Thyroid gland (tissue), 4 donors: ENCODE results near the gene ZNF516. TPM values are rescaled to one million over a fixed set of nuclear protein-coding genes. Genes with fewer than 3 reads are reported as not detected.

Experiments used
- DNase-seq, 2 donors: peaks; one replicate each; pipeline ENCODE4 v3.0.0-alpha.2; 2019
- H3K27ac ChIP-seq, 3 donors: fragments of 200-600 bp; sonication (generic); 1 replicate in 2 of 3; 2 replicates in 1 of 3; pipeline ENCODE4 v1.5.1; 2016 to 2019; ENCODE audit warnings: mild to moderate bottlenecking in 1 of 3, moderate library complexity in 1 of 3
- H3K27me3 ChIP-seq: fragments of 200-600 bp; sonication (generic); one replicate; pipeline ENCODE4 v1.5.1; 2019
- H3K36me3 ChIP-seq, 2 donors: fragments of 200-600 bp; sonication (generic); one replicate each; pipeline ENCODE4 v1.5.1; 2016 to 2019
- H3K4me1 ChIP-seq, 2 donors: fragments of 200-600 bp; sonication (generic); one replicate each; pipeline ENCODE4 v1.5.1; 2017 to 2019
- H3K4me3 ChIP-seq, 3 donors: fragments of 200-600 bp; sonication (generic); replicated peaks in 1 of 3; 1 replicate in 2 of 3; 2 replicates in 1 of 3; pipeline ENCODE4 v1.5.1; 2016; ENCODE audit warnings: mild to moderate bottlenecking in 1 of 3
- H3K9me3 ChIP-seq: fragments of 200-600 bp; sonication (generic); one replicate; pipeline ENCODE4 v1.5.1; 2017
- POLR2A ChIP-seq, 2 donors: fragments of 450-650 bp; IDR thresholded peaks; one replicate each; pipeline ENCODE4 v1.6.1; 2017; ENCODE audit warnings: antibody characterized with exemption in 2 of 2, mild to moderate bottlenecking in 2 of 2, moderate library complexity in 1 of 2
- WGBS, 2 donors: methylation state at CpG; one replicate each; pipeline ENCODE4 v1.1.5; 2017; 5-methylcytosine and 5-hydroxymethylcytosine counted together
- intact Hi-C: fragments of 100-400 bp; cut with DNase I; formaldehyde crosslinking; loops from one replicate; pipeline ENCODE4 v1.15.1; 2023
- total RNA-seq, 4 donors: library from RNA; depleted of rRNA; stranded (reverse); fragments of >200 nt; gene quantifications; one replicate each; pipeline ENCODE4 v1.2.3, GENCODE V29; 2016
- TF ChIP-seq, protein P1 (sequence below), 6 experiments: fragments of 200-600 bp in 3 of 6; fragments of 450-650 bp in 3 of 6; sonication (generic) in 3 of 6; IDR thresholded peaks; one replicate each; pipeline ENCODE4 v1.5.1; 2016 to 2019; ENCODE audit warnings: antibody characterized with exemption in 6 of 6, mild to moderate bottlenecking in 2 of 6, inconsistent platforms in 1 of 6, moderate library complexity in 1 of 6

Gene ZNF516
- total RNA-seq, 4 donors from 2014 or later: 25.4 to 44.8 (median 28.6) TPM

DNA sequence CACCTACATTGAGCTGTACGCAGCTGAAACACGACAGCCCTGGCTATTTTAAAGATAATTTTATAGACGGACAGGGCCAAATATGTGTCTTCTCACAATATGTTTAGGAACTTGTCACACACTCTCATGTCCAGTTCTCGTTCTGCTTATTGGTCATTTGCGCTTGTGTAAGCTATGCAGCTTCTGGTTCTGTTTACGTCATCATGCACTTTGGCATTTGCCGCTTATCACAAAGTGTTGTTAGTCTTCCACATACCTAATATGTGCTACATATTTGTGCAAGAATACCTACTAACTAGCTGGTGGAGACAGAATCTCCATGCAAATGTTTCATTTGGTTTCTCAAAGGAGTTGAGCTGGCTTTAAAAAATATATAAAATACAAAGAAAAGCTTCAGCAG is 7.5 kb upstream of the ZNF516 start:
- 93 to 95% methylated on average over 7 of the region's 7 CpGs for WGBS, 2 donors
- DNase-seq: no peak
- Histone ChIP-seq H3K27me3 (no peaks in the 10 kb centered on the region), H3K4me3 (no peak overlapping the region), H3K4me1 (peaks cover 0 to 4% of the 10 kb centered on the region in 2 donors), H3K27ac (no peak overlapping the region), H3K36me3 (no peaks in the 10 kb centered on the region), H3K9me3 (no peaks in the 10 kb centered on the region)
- TF ChIP-seq, protein P1, sequence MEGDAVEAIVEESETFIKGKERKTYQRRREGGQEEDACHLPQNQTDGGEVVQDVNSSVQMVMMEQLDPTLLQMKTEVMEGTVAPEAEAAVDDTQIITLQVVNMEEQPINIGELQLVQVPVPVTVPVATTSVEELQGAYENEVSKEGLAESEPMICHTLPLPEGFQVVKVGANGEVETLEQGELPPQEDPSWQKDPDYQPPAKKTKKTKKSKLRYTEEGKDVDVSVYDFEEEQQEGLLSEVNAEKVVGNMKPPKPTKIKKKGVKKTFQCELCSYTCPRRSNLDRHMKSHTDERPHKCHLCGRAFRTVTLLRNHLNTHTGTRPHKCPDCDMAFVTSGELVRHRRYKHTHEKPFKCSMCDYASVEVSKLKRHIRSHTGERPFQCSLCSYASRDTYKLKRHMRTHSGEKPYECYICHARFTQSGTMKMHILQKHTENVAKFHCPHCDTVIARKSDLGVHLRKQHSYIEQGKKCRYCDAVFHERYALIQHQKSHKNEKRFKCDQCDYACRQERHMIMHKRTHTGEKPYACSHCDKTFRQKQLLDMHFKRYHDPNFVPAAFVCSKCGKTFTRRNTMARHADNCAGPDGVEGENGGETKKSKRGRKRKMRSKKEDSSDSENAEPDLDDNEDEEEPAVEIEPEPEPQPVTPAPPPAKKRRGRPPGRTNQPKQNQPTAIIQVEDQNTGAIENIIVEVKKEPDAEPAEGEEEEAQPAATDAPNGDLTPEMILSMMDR (IDR thresholded peaks at IDR 0.05): no peak
- no peak for TF ChIP-seq POLR2A (IDR thresholded peaks at IDR 0.05)
- intact Hi-C loops: no loop called here

DNA sequence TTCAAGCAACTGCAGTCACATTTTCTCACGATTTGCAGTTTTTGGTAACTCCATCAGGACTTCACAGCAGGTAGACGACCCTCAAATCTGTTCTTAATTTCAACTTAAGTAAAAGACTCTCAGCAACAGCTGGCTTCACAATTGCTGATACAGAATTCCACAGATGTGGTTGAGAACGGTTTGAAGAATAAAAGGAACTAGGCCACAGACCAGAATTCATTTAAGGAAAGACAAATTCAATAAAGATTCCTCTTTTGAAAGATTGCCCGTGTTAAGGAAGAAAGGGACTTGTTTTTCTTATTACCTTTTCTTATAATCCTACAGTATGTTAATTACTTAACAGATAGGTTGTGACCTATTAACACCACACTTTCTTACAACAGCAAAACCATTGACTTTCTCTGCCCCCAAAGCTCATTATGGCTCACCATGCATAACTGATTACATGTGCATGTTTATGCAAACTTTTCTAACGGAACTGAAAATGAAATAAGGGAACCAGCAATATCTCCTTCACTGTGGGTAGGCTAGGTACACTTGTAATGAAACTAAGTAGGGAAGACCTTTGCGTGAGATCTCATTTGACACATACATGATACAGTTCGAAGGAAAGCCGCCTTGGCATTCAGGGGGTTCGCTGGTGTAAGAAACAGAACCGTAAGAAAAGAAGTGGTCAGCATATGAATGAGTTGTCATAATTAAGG is 4.7 kb upstream of the ZNF516 start:
- TF ChIP-seq, protein P1 (IDR thresholded peaks at IDR 0.05): no peak
- Histone ChIP-seq H3K4me1 (peaks cover 0 to 4% of the 10 kb centered on the region in 2 donors), H3K27me3 (no peaks in the 10 kb centered on the region), H3K4me3 (no peak overlapping the region), H3K36me3 (no peaks in the 10 kb centered on the region), H3K9me3 (no peaks in the 10 kb centered on the region), H3K27ac (no peak overlapping the region)
- 74 to 78% methylated on average over 10 of the region's 10 CpGs for WGBS, 2 donors
- DNase-seq: no peak
- intact Hi-C loops: no loop called here

DNA sequence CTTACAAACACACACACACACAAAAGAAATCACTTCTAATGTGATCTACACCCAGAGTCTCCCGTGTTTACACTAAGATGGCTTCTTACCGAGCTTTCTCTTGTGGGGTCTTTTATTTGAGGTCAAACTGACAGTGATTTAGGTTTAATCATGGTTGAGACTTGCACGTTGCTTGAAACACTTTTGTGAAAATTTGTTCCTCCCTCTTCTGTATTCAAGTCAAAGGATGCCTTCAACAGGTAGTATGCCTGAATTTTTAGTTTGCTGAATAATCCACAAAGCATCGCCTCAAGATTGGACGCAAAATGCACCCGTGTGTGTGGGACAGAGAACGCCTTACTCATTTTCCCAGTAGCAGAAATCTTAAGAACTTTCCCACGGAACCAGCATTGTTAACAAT is 4.0 kb upstream of the ZNF516 start:
- WGBS, 2 donors: 79 to 84% methylated on average over 8 of the region's 8 CpGs
- Histone ChIP-seq H3K4me1 (peaks cover 0 to 4% of the 10 kb centered on the region in 2 donors), H3K27ac (no peak overlapping the region), H3K36me3 (no peaks in the 10 kb centered on the region), H3K4me3 (no peak overlapping the region), H3K9me3 (no peaks in the 10 kb centered on the region), H3K27me3 (no peaks in the 10 kb centered on the region)
- no peak for DNase-seq
- intact Hi-C loops: no loop called here
- TF ChIP-seq, protein P1 (IDR thresholded peaks at IDR 0.05): no peak
- no peak for TF ChIP-seq POLR2A (IDR thresholded peaks at IDR 0.05)

DNA sequence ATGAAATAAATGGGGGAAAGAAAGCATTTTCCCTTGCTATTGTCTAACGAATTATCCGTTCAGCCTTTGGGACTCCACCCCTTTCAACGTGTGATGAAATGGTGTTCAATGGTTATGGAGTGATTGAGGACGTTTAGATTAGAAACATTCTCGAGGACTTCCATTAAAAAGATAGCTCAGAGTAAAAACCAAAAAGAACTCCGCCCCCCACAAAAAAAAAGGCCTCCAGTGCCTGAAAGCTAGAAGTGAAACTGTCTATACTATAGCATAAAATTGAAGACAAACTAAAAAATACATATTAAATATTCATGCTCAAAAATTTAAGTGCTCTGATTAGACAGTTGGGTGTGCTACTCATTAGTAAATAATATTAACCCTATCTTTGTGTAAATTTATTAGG is 3.0 kb upstream of the ZNF516 start:
- no peak overlapping the region for H3K4me3 ChIP-seq
- no peak for TF ChIP-seq POLR2A (IDR thresholded peaks at IDR 0.05)
- TF ChIP-seq, protein P1 (IDR thresholded peaks at IDR 0.05): no peak
- 43 to 50% methylated on average over 6 of the region's 6 CpGs for WGBS, 2 donors
- no peak for DNase-seq
- H3K27me3 ChIP-seq: no peaks in the 10 kb centered on the region
- no peaks in the 10 kb centered on the region for H3K9me3 ChIP-seq
- intact Hi-C loops: no loop called here
- H3K36me3 ChIP-seq: no peaks in the 10 kb centered on the region
- no peaks in the 10 kb centered on the region for H3K4me1 ChIP-seq
- no peak overlapping the region for H3K27ac ChIP-seq

DNA sequence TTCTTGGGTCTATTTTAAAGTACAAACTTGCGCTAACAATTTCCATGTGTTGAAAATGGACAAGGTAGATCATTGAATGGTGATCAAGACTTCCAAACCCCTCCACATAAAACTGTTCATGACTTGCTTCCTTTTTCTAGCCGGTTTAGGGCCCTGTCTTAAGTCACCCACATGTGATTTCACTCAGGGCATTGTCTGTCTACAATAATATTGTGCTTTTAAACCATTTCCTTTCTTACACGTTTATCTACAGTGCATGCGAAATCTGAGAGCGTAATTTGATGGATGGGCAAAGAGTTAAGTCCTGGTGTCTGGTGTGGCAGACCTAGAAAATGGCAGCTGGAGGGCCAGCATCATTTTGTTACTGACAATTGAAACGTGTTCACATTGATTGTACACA is 2.0 kb upstream of the ZNF516 start:
- Histone ChIP-seq H3K27me3 (no peaks in the 10 kb centered on the region), H3K9me3 (no peaks in the 10 kb centered on the region), H3K36me3 (no peaks in the 10 kb centered on the region), H3K4me1 (no peaks in the 10 kb centered on the region), H3K4me3 (no peak overlapping the region), H3K27ac (no peak overlapping the region)
- intact Hi-C loops: no loop called here
- 71 to 80% methylated on average over 6 of the region's 6 CpGs for WGBS, 2 donors
- TF ChIP-seq, protein P1 (IDR thresholded peaks at IDR 0.05): no peak
- no peak for TF ChIP-seq POLR2A (IDR thresholded peaks at IDR 0.05)
- DNase-seq: no peak
